ENCODE data around the gene SERPINB10. TPM values are rescaled to one million over a fixed set of nuclear protein-coding genes. Genes with fewer than 3 reads are reported as not detected.

The SERPINB10 gene
- total and polyA plus RNA-seq, 9 of the 15 experiments (the other 6 are each of a cell fraction or from before 2014, with no cell fraction given) = not detected

GRCh38 chr18:63906056-63906455 is 1.7 kb upstream of the SERPINB10 start:
- no peak for DNase-seq (ENCODE audit: extremely low read depth in 1 of 4, low spot score in 3 of 4)
- no peak overlapping the region for H2AFZ ChIP-seq (ENCODE audit: low read depth, low read length)
- no peaks in the 10 kb centered on the region for H4K20me1 ChIP-seq (replicated peaks; ENCODE audit: control insufficient read depth, insufficient read depth, low read length)
- in situ Hi-C loops (cut with MboI) (no loop called here), intact Hi-C loops (cut with micrococcal nuclease) (no loop called here)
- H3K9ac ChIP-seq (ENCODE audit: insufficient read depth in 1 of 2, low read depth in 2 of 2, low read length in 2 of 2) = no peak overlapping the region
- no peaks in the 10 kb centered on the region for H3K79me2 ChIP-seq (ENCODE audit: control insufficient read depth, insufficient read depth, low read length)
- H3K4me1 ChIP-seq (replicated peaks in 1 of 2; ENCODE audit: control insufficient read depth in 2 of 2, insufficient read depth in 2 of 2, low read length in 2 of 2) = no peaks in the 10 kb centered on the region
- POLR2A ChIA-PET = no interaction called here
- no peaks in the 10 kb centered on the region for H3K9me1 ChIP-seq (ENCODE audit: control insufficient read depth, insufficient read depth, low read length)
- no TSS peak for BruUV-seq (replicated peaks)
- no peak overlapping the region for H3K4me3 ChIP-seq
- no peaks in the 10 kb centered on the region for H3K27me3 ChIP-seq (ENCODE audit: control insufficient read depth in 2 of 2, insufficient read depth in 2 of 2, low read length in 2 of 2)
- no peaks in the 10 kb centered on the region for H3K36me3 ChIP-seq (ENCODE audit: control insufficient read depth, insufficient read depth, low read length)
- CTCF ChIA-PET (ENCODE audit: low intra/inter-chr PET ratio) = no interaction called here
- TF ChIP-seq CBX2 (IDR thresholded peaks at IDR 0.05; ENCODE audit: insufficient read depth, low read length, poor library complexity, severe bottlenecking) (no peak), IRF9 (tag; IDR thresholded peaks at IDR 0.05) (no peak), CBFB (CRISPR knock-in tag; IDR thresholded peaks at IDR 0.05) (no peak), MYBL2 (IDR thresholded peaks at IDR 0.05; ENCODE audit: low read depth) (no peak), MYBL2 (CRISPR knock-in tag; IDR thresholded peaks at IDR 0.05; ENCODE audit: borderline replicate concordance) (no peak), ELF1 (tag; IDR thresholded peaks at IDR 0.05) (no peak), ZBTB2 (IDR thresholded peaks at IDR 0.05) (no peak), ZBTB17 (CRISPR knock-in tag; IDR thresholded peaks at IDR 0.05) (no peak), ZBTB7A (IDR thresholded peaks at IDR 0.05; ENCODE audit: borderline replicate concordance, control insufficient read depth, low read depth, low read length) (no peak), ZNF224 (CRISPR knock-in tag; IDR thresholded peaks at IDR 0.05) (no peak), MIER1 (IDR thresholded peaks at IDR 0.05; ENCODE audit: low read depth) (no peak), ZNF668 (CRISPR knock-in tag; IDR thresholded peaks at IDR 0.05) (no peak), COPS2 (conservative IDR thresholded peaks at IDR 0.05) (no peak), USF1 (CRISPR knock-in tag; IDR thresholded peaks at IDR 0.05) (no peak)
- TF ChIP-seq, protein P1, sequence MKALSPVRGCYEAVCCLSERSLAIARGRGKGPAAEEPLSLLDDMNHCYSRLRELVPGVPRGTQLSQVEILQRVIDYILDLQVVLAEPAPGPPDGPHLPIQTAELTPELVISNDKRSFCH (CRISPR knock-in tag; IDR thresholded peaks at IDR 0.05) = no peak
- TF ChIP-seq, protein P1 (tag; IDR thresholded peaks at IDR 0.05) = no peak
- H3K9me3 ChIP-seq (replicated peaks; ENCODE audit: control insufficient read depth, insufficient read depth, low read depth, low read length) = no peaks in the 10 kb centered on the region
- no peak for ATAC-seq
- no peak overlapping the region for H3K27ac ChIP-seq (ENCODE audit: extremely low read depth, low read depth, low read length)
- H3K4me2 ChIP-seq (ENCODE audit: insufficient read depth, low read length) = no peak overlapping the region
- WGBS (ENCODE audit: insufficient coverage, low coverage, missing lambda C conversion rate) = 0% methylated on average over 1 of the region's 1 CpG
- FAIRE-seq = no peak
